K562 (cell line): Measurements from ENCODE around the gene ZDHHC3.

ENCODE experiments used
- BRF1 ChIP-seq: IDR thresholded peaks from 3 replicates; pipeline ENCODE4 v1.6.1; 2011; ENCODE audit warnings: borderline replicate concordance, mild to moderate bottlenecking; ENCODE audit not compliant: insufficient read length; ENCODE audit errors: extremely low read depth
- CTCF ChIP-seq, 3 experiments: IDR thresholded peaks in 2 of 3; conservative IDR thresholded peaks in 1 of 3; 2 replicates each; pipeline ENCODE4 v1.5.1; 2011 to 2012; ENCODE audit warnings: low read length in 3 of 3, mild to moderate bottlenecking in 3 of 3, control low read depth in 2 of 3, improper control_type of control experiment in 1 of 3, inconsistent platforms in 1 of 3, low read depth in 1 of 3, mixed read lengths in 1 of 3, moderate library complexity in 1 of 3; ENCODE audit not compliant: insufficient read depth in 2 of 3
- DACH1 ChIP-seq: fragments of 450-650 bp; IDR thresholded peaks from 2 replicates; pipeline ENCODE4 v1.6.1; 2018; ENCODE audit not compliant: partially characterized antibody
- FOXK1 ChIP-seq: sonication (generic); formaldehyde crosslinking; IDR thresholded peaks from 2 replicates; pipeline ENCODE4 v1.8.0; 2022; ENCODE audit warnings: missing genetic modification reagents, mild to moderate bottlenecking, borderline replicate concordance
- HDGF ChIP-seq: fragments of 450-650 bp; IDR thresholded peaks from 2 replicates; pipeline ENCODE4 v1.6.1; 2016
- POLR2AphosphoS5 ChIP-seq: IDR thresholded peaks from 2 replicates; pipeline ENCODE4 v1.6.1; 2011; ENCODE audit warnings: mild to moderate bottlenecking, low read depth, low read length, moderate library complexity; ENCODE audit not compliant: control insufficient read depth, insufficient read depth
- RBFOX2 ChIP-seq: fragments of 200-400 bp; formaldehyde crosslinking; IDR thresholded peaks from 2 replicates; pipeline ENCODE4 v1.6.1; 2017; ENCODE audit warnings: low read depth, mild to moderate bottlenecking, low read length, moderate library complexity
- REST ChIP-seq, 2 experiments: fragments of 450-650 bp; formaldehyde crosslinking in 1 of 2; IDR thresholded peaks; 2 replicates each; pipeline versions ENCODE4 v1.4.0 to v1.6.1; 2014 to 2020; ENCODE audit warnings: mild to moderate bottlenecking in 2 of 2, borderline replicate concordance in 1 of 2, low read depth in 1 of 2
- SNRNP70 ChIP-seq: fragments of 200-400 bp; formaldehyde crosslinking; optimal IDR thresholded peaks from 2 replicates; pipeline ENCODE3; 2017; ENCODE audit warnings: low read depth, low read length
- TBL1XR1 ChIP-seq, 2 experiments: IDR thresholded peaks; 2 replicates each; pipeline ENCODE4 v1.6.1; 2012; ENCODE audit warnings: improper control_type of control experiment in 2 of 2, low read length in 2 of 2, mild to moderate bottlenecking in 1 of 2
- ZNF780A ChIP-seq: fragments of 250-450 bp; sonication (Bioruptor Pico); IDR thresholded peaks from 2 replicates; pipeline ENCODE4 v1.5.0; 2021; ENCODE audit warnings: mild to moderate bottlenecking
- TF ChIP-seq, protein P1 (sequence below): sonication (generic); formaldehyde crosslinking; IDR thresholded peaks from 2 replicates; pipeline ENCODE4 v1.8.0; 2022; ENCODE audit warnings: mild to moderate bottlenecking, missing genetic modification reagents, borderline replicate concordance
- TF ChIP-seq, protein P2 (sequence below): fragments of 450-650 bp; conservative IDR thresholded peaks from 2 replicates; pipeline ENCODE4 v1.6.1; 2016; ENCODE audit warnings: missing genetic modification characterization, low read depth, mild to moderate bottlenecking, control low read depth, missing compliant biosample characterization

DNA sequence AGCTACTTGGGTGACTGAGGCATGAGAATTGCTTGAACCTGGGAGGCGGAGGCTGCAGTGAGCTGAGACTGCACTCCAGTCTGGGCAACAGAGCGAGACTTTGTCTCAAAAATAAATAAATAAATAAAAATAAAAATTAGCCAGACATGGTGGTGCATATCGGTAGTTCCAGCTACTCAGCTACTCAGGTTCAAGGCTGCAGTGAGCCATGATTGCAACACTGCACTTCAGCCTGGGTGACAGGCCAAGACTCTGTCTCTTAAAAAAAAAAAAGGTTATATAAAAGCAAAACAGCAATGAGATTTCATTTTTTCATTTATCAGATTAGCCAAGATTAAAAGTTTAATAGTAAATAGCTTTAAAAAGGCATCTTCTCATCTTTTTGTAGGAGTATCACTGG, 98.6 kb downstream of the ZDHHC3 start:
- TF ChIP-seq CTCF (IDR thresholded peaks at IDR 0.05 in 2 of 3, conservative IDR thresholded peaks at IDR 0.05 in 1 of 3; ENCODE audit: insufficient read depth in 2 of 3, low read depth in 1 of 3, low read length in 3 of 3), result no peak
- TF ChIP-seq REST (IDR thresholded peaks at IDR 0.05; ENCODE audit: borderline replicate concordance), result no peak
- TF ChIP-seq REST (CRISPR knock-in tag; IDR thresholded peaks at IDR 0.05; ENCODE audit: low read depth), result no peak
- TF ChIP-seq, protein P1, sequence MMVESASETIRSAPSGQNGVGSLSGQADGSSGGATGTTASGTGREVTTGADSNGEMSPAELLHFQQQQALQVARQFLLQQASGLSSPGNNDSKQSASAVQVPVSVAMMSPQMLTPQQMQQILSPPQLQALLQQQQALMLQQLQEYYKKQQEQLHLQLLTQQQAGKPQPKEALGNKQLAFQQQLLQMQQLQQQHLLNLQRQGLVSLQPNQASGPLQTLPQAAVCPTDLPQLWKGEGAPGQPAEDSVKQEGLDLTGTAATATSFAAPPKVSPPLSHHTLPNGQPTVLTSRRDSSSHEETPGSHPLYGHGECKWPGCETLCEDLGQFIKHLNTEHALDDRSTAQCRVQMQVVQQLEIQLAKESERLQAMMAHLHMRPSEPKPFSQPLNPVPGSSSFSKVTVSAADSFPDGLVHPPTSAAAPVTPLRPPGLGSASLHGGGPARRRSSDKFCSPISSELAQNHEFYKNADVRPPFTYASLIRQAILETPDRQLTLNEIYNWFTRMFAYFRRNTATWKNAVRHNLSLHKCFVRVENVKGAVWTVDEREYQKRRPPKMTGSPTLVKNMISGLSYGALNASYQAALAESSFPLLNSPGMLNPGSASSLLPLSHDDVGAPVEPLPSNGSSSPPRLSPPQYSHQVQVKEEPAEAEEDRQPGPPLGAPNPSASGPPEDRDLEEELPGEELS (CRISPR knock-in tag), result no peak
- no peak for TF ChIP-seq HDGF
- TF ChIP-seq RBFOX2, result no peak
- TF ChIP-seq, protein P2, sequence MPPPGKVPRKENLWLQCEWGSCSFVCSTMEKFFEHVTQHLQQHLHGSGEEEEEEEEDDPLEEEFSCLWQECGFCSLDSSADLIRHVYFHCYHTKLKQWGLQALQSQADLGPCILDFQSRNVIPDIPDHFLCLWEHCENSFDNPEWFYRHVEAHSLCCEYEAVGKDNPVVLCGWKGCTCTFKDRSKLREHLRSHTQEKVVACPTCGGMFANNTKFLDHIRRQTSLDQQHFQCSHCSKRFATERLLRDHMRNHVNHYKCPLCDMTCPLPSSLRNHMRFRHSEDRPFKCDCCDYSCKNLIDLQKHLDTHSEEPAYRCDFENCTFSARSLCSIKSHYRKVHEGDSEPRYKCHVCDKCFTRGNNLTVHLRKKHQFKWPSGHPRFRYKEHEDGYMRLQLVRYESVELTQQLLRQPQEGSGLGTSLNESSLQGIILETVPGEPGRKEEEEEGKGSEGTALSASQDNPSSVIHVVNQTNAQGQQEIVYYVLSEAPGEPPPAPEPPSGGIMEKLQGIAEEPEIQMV, result no peak
- TF ChIP-seq DACH1, result no peak
- no peak for TF ChIP-seq FOXK1 (CRISPR knock-in tag)
- TF ChIP-seq BRF1, result no peak
- no peak for TF ChIP-seq POLR2AphosphoS5
- no peak for TF ChIP-seq SNRNP70
- TF ChIP-seq TBL1XR1 (IDR thresholded peaks at IDR 0.05; ENCODE audit: low read length in 2 of 2), result no peak
- TF ChIP-seq ZNF780A (CRISPR knock-in tag), result no peak
